Endothelial cell (in vitro differentiated cells): ENCODE data around the gene ANKS1B. TPM values are rescaled to one million over a fixed set of nuclear protein-coding genes. Genes with fewer than 3 reads are reported as not detected.

ENCODE experiments used
- DNase-seq: peaks from one replicate; pipeline ENCODE4 v3.0.0; 2021; ENCODE audit warnings: low spot score
- H3K27ac Mint-ChIP-seq: one replicate; pipeline ENCODE4 v1.8.0; 2021; ENCODE audit warnings: mixed read lengths, inconsistent platforms; ENCODE audit not compliant: unreplicated experiment
- H3K27me3 Mint-ChIP-seq: one replicate; pipeline ENCODE4 v1.8.0; 2021; ENCODE audit warnings: mild to moderate bottlenecking, moderate library complexity, mixed read lengths, inconsistent platforms; ENCODE audit not compliant: unreplicated experiment
- H3K36me3 Mint-ChIP-seq: one replicate; pipeline ENCODE4 v1.8.0; 2021; ENCODE audit warnings: mild to moderate bottlenecking, low read depth, mixed read lengths, inconsistent platforms; ENCODE audit not compliant: unreplicated experiment
- H3K4me1 Mint-ChIP-seq: one replicate; pipeline ENCODE4 v1.8.0; 2021; ENCODE audit warnings: mild to moderate bottlenecking, mixed read lengths, inconsistent platforms; ENCODE audit not compliant: unreplicated experiment
- H3K4me3 Mint-ChIP-seq: one replicate; pipeline ENCODE4 v1.8.0; 2021; ENCODE audit warnings: mild to moderate bottlenecking, mixed read lengths, inconsistent platforms; ENCODE audit not compliant: unreplicated experiment
- H3K9me3 Mint-ChIP-seq: one replicate; pipeline ENCODE4 v1.8.0; 2021; ENCODE audit warnings: mixed read lengths, inconsistent platforms; ENCODE audit not compliant: unreplicated experiment
- total RNA-seq: library from RNA; stranded (reverse); fragmentation: NEBNext Ultra II Directional; extraction: Animal tissue kit (Norgen Biotek cat#: 25700); gene quantifications from one replicate; pipeline ENCODE4 v1.2.1, GENCODE V29; 2021; ENCODE audit not compliant: unreplicated experiment
- TF ChIP-seq, protein P1 (sequence below): fragments of 200-600 bp; sonication (generic); IDR thresholded peaks from one replicate; pipeline ENCODE4 v1.5.0; 2021; ENCODE audit warnings: antibody characterized with exemption; ENCODE audit not compliant: unreplicated experiment

Gene ANKS1B
- total RNA-seq, 1 donor from 2014 or later, result 2.6 TPM

DNA sequence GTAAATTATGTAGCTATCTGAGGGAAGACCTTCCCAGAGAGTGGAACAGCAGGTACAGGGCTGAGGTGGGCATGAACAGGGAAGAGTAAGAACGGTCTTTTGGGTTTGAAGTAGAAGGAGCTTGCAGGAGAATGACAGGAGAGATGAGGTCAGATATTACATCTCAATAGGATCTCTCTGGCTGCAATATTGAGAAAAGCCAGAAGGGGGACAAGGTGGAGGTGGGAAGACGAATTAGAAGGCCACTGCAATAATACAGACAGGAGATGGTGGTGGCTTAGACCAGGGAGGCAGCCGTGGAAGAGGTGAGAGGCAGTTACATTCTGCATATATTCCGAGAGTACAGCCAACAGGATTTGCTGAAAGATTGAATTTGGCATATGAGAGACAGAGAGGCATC lies 1029.5 kb downstream of the ANKS1B start:
- Mint-ChIP-seq H3K4me3 (no peak overlapping the region), H3K27me3 (peaks cover 2% of the 10 kb centered on the region), H3K27ac (no peak overlapping the region), H3K4me1 (no peaks in the 10 kb centered on the region), H3K9me3 (no peaks in the 10 kb centered on the region), H3K36me3 (no peaks in the 10 kb centered on the region)
- DNase-seq, result peak; percentile 65
- TF ChIP-seq, protein P1, sequence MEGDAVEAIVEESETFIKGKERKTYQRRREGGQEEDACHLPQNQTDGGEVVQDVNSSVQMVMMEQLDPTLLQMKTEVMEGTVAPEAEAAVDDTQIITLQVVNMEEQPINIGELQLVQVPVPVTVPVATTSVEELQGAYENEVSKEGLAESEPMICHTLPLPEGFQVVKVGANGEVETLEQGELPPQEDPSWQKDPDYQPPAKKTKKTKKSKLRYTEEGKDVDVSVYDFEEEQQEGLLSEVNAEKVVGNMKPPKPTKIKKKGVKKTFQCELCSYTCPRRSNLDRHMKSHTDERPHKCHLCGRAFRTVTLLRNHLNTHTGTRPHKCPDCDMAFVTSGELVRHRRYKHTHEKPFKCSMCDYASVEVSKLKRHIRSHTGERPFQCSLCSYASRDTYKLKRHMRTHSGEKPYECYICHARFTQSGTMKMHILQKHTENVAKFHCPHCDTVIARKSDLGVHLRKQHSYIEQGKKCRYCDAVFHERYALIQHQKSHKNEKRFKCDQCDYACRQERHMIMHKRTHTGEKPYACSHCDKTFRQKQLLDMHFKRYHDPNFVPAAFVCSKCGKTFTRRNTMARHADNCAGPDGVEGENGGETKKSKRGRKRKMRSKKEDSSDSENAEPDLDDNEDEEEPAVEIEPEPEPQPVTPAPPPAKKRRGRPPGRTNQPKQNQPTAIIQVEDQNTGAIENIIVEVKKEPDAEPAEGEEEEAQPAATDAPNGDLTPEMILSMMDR, result peak; percentile 73

DNA sequence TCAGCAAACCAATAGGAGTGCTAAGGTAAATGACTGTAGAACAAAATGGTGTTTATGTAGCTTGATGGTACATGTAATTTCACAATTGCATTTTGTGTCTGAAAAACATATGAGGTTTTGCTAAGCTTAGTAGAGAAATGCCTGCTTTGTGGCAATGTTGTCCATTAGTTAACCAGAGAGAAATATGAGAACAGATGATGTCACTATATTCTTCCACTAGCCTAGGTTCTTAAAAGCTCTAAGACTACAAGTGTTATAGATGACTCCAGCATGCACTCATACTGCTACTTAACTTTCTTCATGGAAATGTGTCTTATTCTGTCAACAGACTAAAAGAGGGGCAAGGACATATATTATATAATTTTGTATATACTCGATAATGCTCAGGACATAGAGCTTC lies 1030.2 kb downstream of the ANKS1B start:
- TF ChIP-seq, protein P1, result no peak
- Mint-ChIP-seq H3K27me3 (peaks cover 2% of the 10 kb centered on the region), H3K4me1 (no peaks in the 10 kb centered on the region), H3K4me3 (no peak overlapping the region), H3K27ac (no peak overlapping the region), H3K9me3 (no peaks in the 10 kb centered on the region), H3K36me3 (no peaks in the 10 kb centered on the region)
- no peak for DNase-seq

DNA sequence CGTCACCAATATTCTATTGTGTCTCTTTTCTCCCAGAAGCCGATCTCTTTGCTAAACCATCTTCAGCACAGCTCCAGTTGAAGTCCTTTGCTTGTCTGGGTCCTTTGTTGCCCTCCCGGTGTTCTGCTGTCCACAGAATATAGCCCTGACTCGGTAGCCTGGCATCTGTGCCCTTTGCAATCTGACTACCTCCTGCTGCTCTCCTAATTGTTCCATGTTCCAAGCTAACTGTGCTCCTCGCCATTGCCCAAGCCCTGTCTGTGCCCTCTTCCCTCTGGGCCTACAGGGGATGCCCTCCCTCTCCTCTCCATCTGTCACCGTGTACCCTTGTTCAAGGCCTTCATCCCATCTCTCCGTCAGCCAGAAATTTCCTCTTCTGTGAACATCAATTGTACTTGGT lies 1033.3 kb downstream of the ANKS1B start:
- H3K36me3 Mint-ChIP-seq, result no peaks in the 10 kb centered on the region
- no peak overlapping the region for H3K27ac Mint-ChIP-seq
- TF ChIP-seq, protein P1, result no peak
- no peaks in the 10 kb centered on the region for H3K9me3 Mint-ChIP-seq
- H3K4me3 Mint-ChIP-seq, result no peak overlapping the region
- no peaks in the 10 kb centered on the region for H3K4me1 Mint-ChIP-seq
- H3K27me3 Mint-ChIP-seq, result peaks cover 2% of the 10 kb centered on the region
- DNase-seq, result no peak

DNA sequence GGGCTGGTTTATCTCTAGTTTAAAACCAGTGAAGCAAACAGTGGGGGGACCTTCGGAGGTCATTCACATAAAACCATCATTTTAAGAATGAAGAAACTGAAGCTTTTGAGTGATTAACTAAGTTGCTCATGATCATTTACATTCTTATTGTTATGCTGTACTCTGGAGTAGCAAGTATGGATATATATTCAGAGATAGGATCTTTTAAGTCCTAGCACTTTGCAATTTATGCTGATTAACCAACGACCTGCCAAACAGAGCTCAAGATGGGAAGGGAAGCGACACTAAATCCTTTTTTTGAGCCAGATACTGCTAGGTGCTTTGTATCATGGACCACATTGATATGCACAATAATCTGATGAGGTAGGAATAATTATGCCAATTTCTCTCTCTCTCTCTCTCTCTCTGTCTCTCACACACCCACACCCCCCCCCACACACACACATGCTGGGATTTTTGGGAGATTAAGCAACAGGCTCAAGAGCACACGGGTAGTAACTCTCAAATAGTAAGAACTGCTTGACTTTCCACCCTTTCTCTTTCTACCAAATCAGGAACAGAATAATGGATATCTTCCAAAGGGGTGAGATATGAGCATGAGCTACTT lies 1036.3 kb downstream of the ANKS1B start:
- no peak for DNase-seq
- H3K4me1 Mint-ChIP-seq, result no peaks in the 10 kb centered on the region
- H3K36me3 Mint-ChIP-seq, result no peaks in the 10 kb centered on the region
- H3K27ac Mint-ChIP-seq, result no peak overlapping the region
- TF ChIP-seq, protein P1, result no peak
- peaks cover 2% of the 10 kb centered on the region for H3K27me3 Mint-ChIP-seq
- no peaks in the 10 kb centered on the region for H3K9me3 Mint-ChIP-seq
- no peak overlapping the region for H3K4me3 Mint-ChIP-seq

DNA sequence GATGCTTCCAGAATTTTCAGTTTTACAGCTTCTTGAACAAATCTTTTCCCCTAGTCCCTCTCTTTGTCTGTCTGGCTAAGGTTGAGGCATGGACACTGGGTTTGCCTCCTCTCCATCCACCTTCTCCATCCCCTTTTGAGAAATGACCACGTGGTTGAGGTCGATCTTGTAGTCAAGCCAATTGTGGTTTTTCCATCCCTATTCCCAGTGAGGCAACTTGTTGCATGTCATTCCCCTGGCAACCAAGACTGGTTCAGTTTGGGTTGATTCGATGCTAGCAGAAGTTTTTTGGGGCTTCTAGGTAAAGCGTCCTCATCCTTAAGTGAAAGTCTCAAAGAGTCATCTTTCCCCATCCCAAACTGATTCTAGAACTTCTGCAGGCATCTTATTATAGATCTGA lies 1038.9 kb downstream of the ANKS1B start:
- Mint-ChIP-seq H3K4me3 (no peak overlapping the region), H3K27ac (no peak overlapping the region), H3K27me3 (no peaks in the 10 kb centered on the region), H3K4me1 (no peaks in the 10 kb centered on the region), H3K9me3 (no peaks in the 10 kb centered on the region), H3K36me3 (no peaks in the 10 kb centered on the region)
- no peak for DNase-seq
- TF ChIP-seq, protein P1, result no peak
